OCI-LY7 (cell line): ENCODE results near the gene SLC9A2. TPM values are rescaled to one million over a fixed set of nuclear protein-coding genes. Genes with fewer than 3 reads are reported as not detected.
A peak's percentile ranks its signal among the peaks of the same experiment; 100 is the strongest.

ENCODE experiments used
- BruUV-seq: library from RNA; stranded (reverse); fragments of 400-500 nt; replicated peaks from 2 replicates; lab custom pipeline; 2021; lab: Mats Ljungman, UMichigan
- CTCF ChIA-PET: fragments of 300-600 bp; sonication (Branson Sonifier 250); formaldehyde crosslinking; loops from one replicate; lab custom pipeline; 2022; ENCODE audit warnings: antibody characterized with exemption; ENCODE audit not compliant: unreplicated experiment; lab: Charles Lee
- POLR2A ChIA-PET: fragments of 300-600 bp; sonication (Branson Sonifier 250); formaldehyde crosslinking; loops from one replicate; lab custom pipeline; 2022; ENCODE audit warnings: antibody characterized with exemption; lab: Charles Lee
- DNase-seq: peaks from one replicate; pipeline ENCODE4 v3.0.0-alpha.2; 2015; ENCODE audit warnings: low spot score
- H2AFZ ChIP-seq: fragments of 200-600 bp; sonication (generic), shearing (Covaris generic); 2 replicates; pipeline ENCODE4 v1.6.1; 2014; ENCODE audit warnings: mild to moderate bottlenecking, antibody characterized with exemption, low read length, moderate library complexity
- H3K27ac ChIP-seq: fragments of 200-600 bp; sonication (generic); 2 replicates; pipeline ENCODE4 v1.5.1; 2014; ENCODE audit warnings: mixed run types, low read depth, mild to moderate bottlenecking, moderate library complexity, low read length, inconsistent platforms; ENCODE audit not compliant: poor library complexity, severe bottlenecking
- H3K36me3 ChIP-seq: fragments of 200-600 bp; sonication (generic); 2 replicates; pipeline ENCODE4 v1.6.1; 2014; ENCODE audit warnings: mild to moderate bottlenecking, antibody characterized with exemption, low read length, moderate library complexity, mixed read lengths; ENCODE audit not compliant: insufficient read depth
- H3K4me1 ChIP-seq: fragments of 200-600 bp; sonication (generic); 2 replicates; pipeline ENCODE4 v1.5.1; 2014; ENCODE audit warnings: mild to moderate bottlenecking, low read length; ENCODE audit not compliant: insufficient read depth, poor library complexity, severe bottlenecking
- H3K4me2 ChIP-seq: fragments of 200-600 bp; sonication (generic); 2 replicates; pipeline ENCODE4 v1.6.1; 2014; ENCODE audit warnings: mild to moderate bottlenecking, low read length
- H3K4me3 ChIP-seq: fragments of 200-600 bp; sonication (generic); 2 replicates; pipeline ENCODE4 v1.5.1; 2014; ENCODE audit warnings: mild to moderate bottlenecking, low read depth, low read length; ENCODE audit not compliant: poor library complexity, severe bottlenecking
- H3K79me2 ChIP-seq: fragments of 200-600 bp; sonication (generic); 2 replicates; pipeline ENCODE4 v1.6.1; 2016; ENCODE audit warnings: low read depth, mild to moderate bottlenecking, low read length, moderate library complexity, mixed read lengths; ENCODE audit not compliant: insufficient read depth
- H3K9me2 ChIP-seq: fragments of 200-600 bp; sonication (generic); 2 replicates; pipeline ENCODE4 v1.6.1; 2016; ENCODE audit warnings: mild to moderate bottlenecking, low read length, mixed read lengths; ENCODE audit not compliant: insufficient read depth
- H3K9me3 ChIP-seq: fragments of 200-600 bp; sonication (generic); 2 replicates; pipeline ENCODE4 v1.6.1; 2014; ENCODE audit warnings: mild to moderate bottlenecking, mixed run types, low read length, mixed read lengths
- H4K20me1 ChIP-seq: fragments of 200-600 bp; sonication (generic); 2 replicates; pipeline ENCODE4 v1.6.1; 2014; ENCODE audit warnings: mild to moderate bottlenecking, antibody characterized with exemption, low read length, moderate library complexity, mixed read lengths; ENCODE audit not compliant: insufficient read depth
- EZH2phosphoT487 ChIP-seq: fragments of 200-600 bp; sonication (generic); IDR thresholded peaks from 2 replicates; pipeline ENCODE4 v1.6.1; 2018; ENCODE audit warnings: low read depth, borderline replicate concordance, mild to moderate bottlenecking, mixed run types, antibody characterized with exemption, low read length, moderate library complexity, mixed read lengths
- intact Hi-C: fragments of 100-400 bp; cut with micrococcal nuclease; formaldehyde crosslinking; loops from one replicate; pipeline ENCODE4 v1.10.0; 2022; ENCODE audit not compliant: unreplicated experiment
- total RNA-seq, 2 experiments: library from RNA; depleted of rRNA in 1 of 2; stranded (reverse); fragments of >200 nt in 1 of 2; shearing (Covaris generic) in 1 of 2; gene quantifications; 2 replicates each; pipeline ENCODE4 v1.2.3, GENCODE V29; 2014 to 2022
- TF ChIP-seq, protein P1 (sequence below): fragments of 200-600 bp; sonication (generic); conservative IDR thresholded peaks from 2 replicates; pipeline ENCODE4 v1.5.1; 2014; ENCODE audit warnings: mild to moderate bottlenecking, antibody characterized with exemption, low read length, moderate library complexity, mixed read lengths

Gene SLC9A2
- total RNA-seq, 2 experiments from 2014 or later: not detected

DNA sequence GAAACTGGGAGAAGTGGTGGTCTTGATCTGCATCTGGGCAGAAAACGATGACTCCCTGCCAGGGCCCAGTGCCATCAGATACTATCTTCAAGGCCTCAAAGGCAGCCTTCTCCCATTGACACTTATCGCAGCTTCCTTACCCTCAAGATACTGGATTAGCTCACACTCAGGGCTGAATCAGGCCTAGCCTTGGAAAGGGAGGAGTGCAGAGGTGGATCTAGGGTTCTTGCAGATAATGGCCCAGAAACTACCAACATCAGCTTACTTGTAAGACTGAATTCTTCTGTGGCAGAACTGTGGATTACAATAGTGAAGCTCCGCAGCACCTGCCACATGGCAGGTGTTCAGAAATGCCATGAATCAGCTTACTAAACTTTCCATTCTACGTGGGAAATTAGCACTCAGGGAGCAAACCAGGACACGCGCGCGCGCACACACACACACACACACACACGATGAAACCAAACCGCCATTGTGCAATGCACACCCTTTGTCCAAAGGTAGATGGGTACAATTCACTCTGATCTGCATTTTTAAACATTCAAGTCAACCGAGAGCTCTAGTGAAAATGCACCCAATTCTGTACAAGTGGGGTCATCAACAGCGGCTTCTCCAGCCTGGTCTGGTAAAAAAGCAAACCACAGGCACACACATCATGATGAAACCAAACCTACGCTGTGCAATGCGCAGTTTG lies 116.2 kb downstream of the SLC9A2 start:
- TF ChIP-seq EZH2phosphoT487: no peak
- TF ChIP-seq, protein P1, sequence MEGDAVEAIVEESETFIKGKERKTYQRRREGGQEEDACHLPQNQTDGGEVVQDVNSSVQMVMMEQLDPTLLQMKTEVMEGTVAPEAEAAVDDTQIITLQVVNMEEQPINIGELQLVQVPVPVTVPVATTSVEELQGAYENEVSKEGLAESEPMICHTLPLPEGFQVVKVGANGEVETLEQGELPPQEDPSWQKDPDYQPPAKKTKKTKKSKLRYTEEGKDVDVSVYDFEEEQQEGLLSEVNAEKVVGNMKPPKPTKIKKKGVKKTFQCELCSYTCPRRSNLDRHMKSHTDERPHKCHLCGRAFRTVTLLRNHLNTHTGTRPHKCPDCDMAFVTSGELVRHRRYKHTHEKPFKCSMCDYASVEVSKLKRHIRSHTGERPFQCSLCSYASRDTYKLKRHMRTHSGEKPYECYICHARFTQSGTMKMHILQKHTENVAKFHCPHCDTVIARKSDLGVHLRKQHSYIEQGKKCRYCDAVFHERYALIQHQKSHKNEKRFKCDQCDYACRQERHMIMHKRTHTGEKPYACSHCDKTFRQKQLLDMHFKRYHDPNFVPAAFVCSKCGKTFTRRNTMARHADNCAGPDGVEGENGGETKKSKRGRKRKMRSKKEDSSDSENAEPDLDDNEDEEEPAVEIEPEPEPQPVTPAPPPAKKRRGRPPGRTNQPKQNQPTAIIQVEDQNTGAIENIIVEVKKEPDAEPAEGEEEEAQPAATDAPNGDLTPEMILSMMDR: no peak
- H4K20me1 ChIP-seq: no peaks in the 10 kb centered on the region
- H3K79me2 ChIP-seq: peaks cover 4% of the 10 kb centered on the region
- H2AFZ ChIP-seq: peak overlapping the region; percentile 97; the same call in 1 of the 2 replicates
- H3K9me2 ChIP-seq: no peaks in the 10 kb centered on the region
- intact Hi-C loops: no loop called here
- CTCF ChIA-PET: interaction anchor here (1.1 kb wide), 1 partner anchor 18 kb away, joined by 3 read pairs; no protein-coding TSS in a partner anchor
- POLR2A ChIA-PET: interaction anchor here (0.9 to 1.6 kb wide), 3 partner anchors 11 to 31 kb away, joined by 3 to 6 read pairs (median 5); no protein-coding TSS in a partner anchor
- H3K4me2 ChIP-seq: peak overlapping the region; percentile 85
- no peak for DNase-seq
- H3K9me3 ChIP-seq: no peaks in the 10 kb centered on the region
- peaks cover 13% of the 10 kb centered on the region for H3K4me1 ChIP-seq
- peak overlapping the region; percentile 88 for H3K4me3 ChIP-seq
- peaks cover 13% of the 10 kb centered on the region; the same call in 1 of the 2 replicates for H3K36me3 ChIP-seq
- H3K27ac ChIP-seq: no peak overlapping the region
- BruUV-seq: no TSS peak

DNA sequence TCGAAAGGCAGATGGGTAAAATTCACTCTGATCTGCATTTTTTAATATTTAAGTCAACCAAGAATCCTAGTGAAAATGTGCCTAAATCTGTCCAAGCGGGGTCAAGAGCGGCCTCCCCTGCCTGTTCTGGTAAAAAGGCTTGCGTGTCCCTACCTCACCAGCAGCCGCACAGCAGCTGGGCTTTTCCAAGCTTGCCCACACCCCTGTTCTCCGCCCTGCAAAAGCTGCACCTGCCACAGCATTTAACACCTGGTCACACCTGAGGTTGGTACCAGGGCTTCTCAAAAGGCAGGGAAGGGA lies 116.7 kb downstream of the SLC9A2 start:
- peaks cover 13% of the 10 kb centered on the region for H3K4me1 ChIP-seq
- peaks cover 9% of the 10 kb centered on the region; the same call in 1 of the 2 replicates for H3K36me3 ChIP-seq
- H3K9me2 ChIP-seq: no peaks in the 10 kb centered on the region
- H2AFZ ChIP-seq: peak overlapping the region; percentile 97
- peak overlapping the region; percentile 88 for H3K4me3 ChIP-seq
- no peaks in the 10 kb centered on the region for H3K9me3 ChIP-seq
- peak; percentile 30 for DNase-seq
- BruUV-seq: no TSS peak
- no peaks in the 10 kb centered on the region for H4K20me1 ChIP-seq
- no peak overlapping the region for H3K27ac ChIP-seq
- intact Hi-C loops: no loop called here
- peak overlapping the region; percentile 85 for H3K4me2 ChIP-seq
- TF ChIP-seq EZH2phosphoT487: no peak
- TF ChIP-seq, protein P1: no peak
- peaks cover 4% of the 10 kb centered on the region for H3K79me2 ChIP-seq
- ChIA-PET POLR2A (interaction anchor here (0.9 to 1.6 kb wide), 5 partner anchors 11 to 30 kb away, joined by 3 to 6 read pairs (median 5); no protein-coding TSS in a partner anchor), CTCF (interaction anchor here (1.1 kb wide), 1 partner anchor 18 kb away, joined by 3 read pairs; no protein-coding TSS in a partner anchor)
